Ascending aorta (tissue), 2 donors: Measurements from ENCODE around the gene ARHGAP26. TPM values are rescaled to one million over a fixed set of nuclear protein-coding genes. Genes with fewer than 3 reads are reported as not detected.

ENCODE experiments used
- DNase-seq, 2 donors: peaks; one replicate each; pipeline ENCODE4 v3.0.0-alpha.2; 2019; ENCODE audit warnings: low spot score in 2 of 2
- H3K27ac ChIP-seq, 2 donors: fragments of 200-600 bp; sonication (generic); one replicate each; pipeline ENCODE4 v1.5.1; 2016 to 2017; ENCODE audit warnings: mild to moderate bottlenecking in 1 of 2
- H3K27me3 ChIP-seq: fragments of 200-600 bp; sonication (generic); one replicate; pipeline ENCODE4 v1.5.1; 2017
- H3K36me3 ChIP-seq, 2 donors: fragments of 200-600 bp; sonication (generic); one replicate each; pipeline ENCODE4 v1.5.1; 2016
- H3K4me1 ChIP-seq, 2 donors: fragments of 200-600 bp; sonication (generic); one replicate each; pipeline ENCODE4 v1.5.1; 2016 to 2017; ENCODE audit warnings: mild to moderate bottlenecking in 1 of 2
- H3K4me3 ChIP-seq, 2 donors: fragments of 200-600 bp; sonication (generic); one replicate each; pipeline ENCODE4 v1.5.1; 2016 to 2017; ENCODE audit warnings: mild to moderate bottlenecking in 1 of 2
- H3K9me3 ChIP-seq, 2 donors: fragments of 200-600 bp; sonication (generic); one replicate each; pipeline ENCODE4 v1.5.1; 2016
- CTCF ChIP-seq, 3 experiments: fragments of 200-600 bp in 2 of 3; fragments of 450-650 bp in 1 of 3; sonication (generic) in 2 of 3; IDR thresholded peaks; one replicate each; pipeline ENCODE4 v1.5.1; 2016 to 2019; ENCODE audit warnings: antibody characterized with exemption in 3 of 3, mild to moderate bottlenecking in 1 of 3, moderate library complexity in 1 of 3
- intact Hi-C: fragments of 100-400 bp; cut with DNase I; formaldehyde crosslinking; loops from one replicate; pipeline ENCODE4 v1.15.1; 2023
- total RNA-seq: library from RNA; depleted of rRNA; stranded (reverse); fragments of >200 nt; gene quantifications from one replicate; pipeline ENCODE4 v1.1.0, GENCODE V29; 2016

The ARHGAP26 gene
- total RNA-seq, 1 donor from 2014 or later = 34.9 TPM

GRCh38 chr5:142834504-142834903 lies 64.3 kb downstream of the ARHGAP26 start:
- H3K4me1 ChIP-seq = peaks cover 11 to 17% of the 10 kb centered on the region in 2 donors
- no peak for TF ChIP-seq CTCF (IDR thresholded peaks at IDR 0.05)

GRCh38 chr5:142835540-142835939 lies 65.4 kb downstream of the ARHGAP26 start:
- no peak for TF ChIP-seq CTCF (IDR thresholded peaks at IDR 0.05)
- Histone ChIP-seq H3K4me3 (no peak overlapping the region), H3K27me3 (no peaks in the 10 kb centered on the region), H3K9me3 (no peaks in the 10 kb centered on the region), H3K4me1 (peaks cover 13 to 20% of the 10 kb centered on the region in 2 donors), H3K27ac (no peak overlapping the region), H3K36me3 (no peaks in the 10 kb centered on the region)
- no peak for DNase-seq
- intact Hi-C loops = no loop called here

More at GRCh38 chr5:142834504-142834903, 64.3 kb downstream of the ARHGAP26 start:
- H3K27me3 ChIP-seq = no peaks in the 10 kb centered on the region
- H3K36me3 ChIP-seq = no peaks in the 10 kb centered on the region
- intact Hi-C loops = no loop called here
- no peak for DNase-seq
- H3K27ac ChIP-seq = no peak overlapping the region
- H3K4me3 ChIP-seq = no peak overlapping the region
- no peaks in the 10 kb centered on the region for H3K9me3 ChIP-seq

- H3K27me3 ChIP-seq = no peaks in the 10 kb centered on the region
- H3K4me3 ChIP-seq = no peak overlapping the region
- TF ChIP-seq CTCF (IDR thresholded peaks at IDR 0.05) = no peak
- intact Hi-C loops = no loop called here
- no peak overlapping the region for H3K27ac ChIP-seq
- H3K9me3 ChIP-seq = no peaks in the 10 kb centered on the region
- H3K36me3 ChIP-seq = no peaks in the 10 kb centered on the region
- peaks cover 14 to 25% of the 10 kb centered on the region in 2 donors for H3K4me1 ChIP-seq
- DNase-seq = no peak
Measured at GRCh38 chr5:142836048-142836447, 65.9 kb downstream of the ARHGAP26 start.

- Histone ChIP-seq H3K9me3 (no peaks in the 10 kb centered on the region), H3K4me1 (peaks cover 23 to 34% of the 10 kb centered on the region in 2 donors), H3K27me3 (no peaks in the 10 kb centered on the region), H3K36me3 (no peaks in the 10 kb centered on the region), H3K4me3 (no peak overlapping the region), H3K27ac (no peak overlapping the region)
- intact Hi-C loops = no loop called here
- no peak for TF ChIP-seq CTCF (IDR thresholded peaks at IDR 0.05)
- DNase-seq = no peak
Measured at GRCh38 chr5:142837081-142837725, 67.0 kb downstream of the ARHGAP26 start.

- Histone ChIP-seq H3K27me3 (no peaks in the 10 kb centered on the region), H3K4me1 (peaks cover 27 to 47% of the 10 kb centered on the region in 2 donors), H3K4me3 (peak overlapping the region in 1 of 2 donors; percentile 47), H3K9me3 (no peaks in the 10 kb centered on the region), H3K36me3 (no peaks in the 10 kb centered on the region), H3K27ac (peak overlapping the region; percentile 69 to 81)
- intact Hi-C loops = loop anchor here (1.0 kb wide), 1 partner anchor 13 kb away; no protein-coding TSS in a partner anchor
- no peak for TF ChIP-seq CTCF (IDR thresholded peaks at IDR 0.05)
- DNase-seq = no peak
Measured at GRCh38 chr5:142838845-142839244, 68.7 kb downstream of the ARHGAP26 start.
